HG02938 (cell line): Measurements from ENCODE around the gene DIP2A.

ENCODE experiments used
- ATAC-seq: cut with Tn5 transposase; IDR thresholded peaks from one replicate; pipeline ENCODE4 v1.9.1; 2021; ENCODE audit warnings: mild to moderate bottlenecking, moderate library complexity; ENCODE audit not compliant: unreplicated experiment

DIP2A gene

GRCh38 chr21:46480466-46480865 is 21.8 kb downstream of the DIP2A start:
- no peak for ATAC-seq

GRCh38 chr21:46482225-46482845 is 23.6 kb downstream of the DIP2A start:
- no peak for ATAC-seq

- no peak for ATAC-seq
Measured at GRCh38 chr21:46482846-46483231, 24.1 kb downstream of the DIP2A start.

- no peak for ATAC-seq
Measured at GRCh38 chr21:46483300-46484295, 24.9 kb downstream of the DIP2A start.

GRCh38 chr21:46486481-46487126 is 27.9 kb downstream of the DIP2A start:
- ATAC-seq = no peak

GRCh38 chr21:46489162-46489663 is 30.5 kb downstream of the DIP2A start:
- ATAC-seq = no peak

GRCh38 chr21:46489800-46490199 is 31.1 kb downstream of the DIP2A start:
- no peak for ATAC-seq

GRCh38 chr21:46491553-46491952 is 32.9 kb downstream of the DIP2A start:
- no peak for ATAC-seq

GRCh38 chr21:46492851-46493250 is 34.2 kb downstream of the DIP2A start:
- ATAC-seq = no peak

GRCh38 chr21:46493828-46494227 is 35.1 kb downstream of the DIP2A start:
- ATAC-seq = no peak

- no peak for ATAC-seq
Measured at GRCh38 chr21:46498335-46499050, 39.8 kb downstream of the DIP2A start.

GRCh38 chr21:46500224-46500861 is 41.7 kb downstream of the DIP2A start:
- ATAC-seq = no peak

- peak; percentile 53 for ATAC-seq
Measured at GRCh38 chr21:46503922-46504550, 45.3 kb downstream of the DIP2A start.

GRCh38 chr21:46504666-46505065 is 46.0 kb downstream of the DIP2A start:
- no peak for ATAC-seq

- ATAC-seq = no peak
Measured at GRCh38 chr21:46507562-46507961, 48.9 kb downstream of the DIP2A start.

GRCh38 chr21:46509741-46510502 is 51.2 kb downstream of the DIP2A start:
- no peak for ATAC-seq

- ATAC-seq = no peak
Measured at GRCh38 chr21:46515109-46515508, 56.4 kb downstream of the DIP2A start.

GRCh38 chr21:46516068-46516467 is 57.4 kb downstream of the DIP2A start:
- ATAC-seq = no peak

- ATAC-seq = no peak
Measured at GRCh38 chr21:46517361-46517760, 58.7 kb downstream of the DIP2A start.
